Activated CD8-positive, alpha-beta memory T cell treated with anti-CD3 and anti-CD28 coated beads for 48 hours (primary cell): ENCODE measurements around the gene KLHDC7B.
"Not testable (repeated sequence)": the region's sequence is repeated elsewhere in the genome, so short reads cannot be mapped to it uniquely, and the experiment has no call there.

Experiments
- DNase-seq, 3 experiments: peaks; one replicate each; pipeline ENCODE4 v3.0.0-alpha.2; 2020; ENCODE audit warnings: low read depth in 2 of 3, low spot score in 2 of 3

Gene KLHDC7B

DNA sequence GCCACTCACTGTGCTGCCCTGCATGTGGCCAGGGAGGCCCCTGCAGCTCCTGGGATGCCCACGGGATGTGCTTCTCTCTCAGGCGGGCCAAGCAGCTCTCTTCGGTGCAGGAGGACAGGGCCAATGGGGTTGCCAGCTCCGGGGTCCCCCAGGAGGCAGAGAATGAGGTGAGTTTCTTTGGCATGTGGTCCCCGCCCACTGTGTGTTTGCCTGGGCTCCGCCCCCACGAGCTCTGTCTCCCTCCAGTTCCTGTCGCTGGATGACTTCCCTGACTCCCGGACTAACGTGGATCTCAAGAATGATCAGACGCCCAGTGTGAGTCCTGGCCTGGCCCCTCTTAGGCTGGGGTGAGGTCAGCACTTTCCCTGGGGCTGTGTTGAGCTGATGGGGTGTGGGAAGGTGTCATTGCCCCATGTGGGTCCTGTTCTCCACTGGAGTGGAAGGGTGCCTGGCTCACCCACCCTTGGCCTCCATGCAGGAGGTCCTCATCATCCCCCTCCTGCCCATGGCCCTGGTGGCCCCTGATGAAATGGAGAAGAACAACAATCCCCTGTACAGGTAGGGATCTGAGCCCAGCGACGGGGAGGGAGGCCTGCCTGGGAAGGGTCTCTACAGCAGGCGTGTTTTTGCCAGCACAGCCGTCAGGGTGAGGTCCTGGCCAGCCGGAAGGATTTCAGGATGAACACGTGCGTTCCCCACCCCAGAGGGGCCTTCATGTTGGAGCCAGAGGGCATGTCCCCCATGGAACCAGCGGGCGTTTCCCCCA is 28.0 kb upstream of the KLHDC7B start:
- no peak for DNase-seq

DNA sequence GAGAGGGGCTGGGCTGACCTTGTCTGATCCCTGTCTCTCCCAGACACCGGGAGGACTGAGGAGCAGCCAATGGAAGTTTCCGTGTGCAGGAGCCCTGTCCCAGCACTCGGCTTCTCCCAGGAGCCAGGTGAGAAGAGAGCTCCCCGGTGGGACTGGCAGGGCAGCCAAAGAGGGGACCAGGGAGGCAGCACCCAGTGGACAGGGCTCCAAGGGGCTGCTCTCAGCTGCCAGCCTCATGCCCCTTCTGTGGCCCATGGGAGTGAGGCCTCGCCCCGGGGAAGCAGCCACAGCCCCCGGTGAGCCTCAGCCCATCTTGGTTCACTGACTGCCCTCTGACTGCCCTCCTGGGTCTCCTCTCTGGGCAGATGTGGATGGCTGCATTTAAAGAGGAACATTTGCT is 27.1 kb upstream of the KLHDC7B start:
- no peak for DNase-seq

DNA sequence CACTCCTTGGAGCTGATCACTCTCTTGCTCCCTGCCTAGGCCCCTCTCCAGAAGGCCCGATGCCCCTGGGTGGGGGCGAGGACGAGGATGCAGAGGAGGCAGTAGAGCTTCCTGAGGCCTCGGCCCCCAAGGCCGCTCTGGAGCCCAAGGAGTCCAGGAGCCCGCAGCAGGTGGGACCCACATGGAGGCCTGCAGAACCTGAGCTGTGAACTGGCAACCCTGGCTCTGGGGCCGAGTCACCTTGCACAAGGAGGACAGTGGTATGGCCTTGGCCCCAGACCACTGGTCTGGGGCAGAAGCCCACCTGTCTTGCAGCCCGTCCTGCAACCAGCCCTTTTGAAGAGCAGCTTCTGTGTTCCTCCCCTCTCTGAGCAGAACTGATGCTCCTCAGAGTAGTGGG is 26.5 kb upstream of the KLHDC7B start:
- DNase-seq: no peak

DNA sequence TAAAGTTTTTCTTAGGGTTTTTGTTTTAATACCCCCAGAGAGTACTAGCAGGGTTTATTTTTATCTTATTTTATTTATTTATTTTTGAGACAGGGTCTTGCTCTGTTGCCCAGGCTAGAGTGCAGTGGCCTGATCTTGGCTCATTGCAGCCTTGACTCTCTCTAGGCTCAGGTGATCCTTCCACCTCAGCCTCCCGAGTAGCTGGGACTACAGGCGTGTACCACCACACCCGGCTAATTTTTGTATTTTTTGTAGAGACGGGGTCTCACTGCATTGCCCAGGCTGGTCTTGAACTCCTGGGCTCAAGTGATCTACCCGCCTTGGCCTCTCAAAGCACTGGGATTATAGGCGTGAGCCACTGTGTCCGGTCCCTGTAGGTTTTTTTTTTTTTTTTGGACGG is 25.5 kb upstream of the KLHDC7B start:
- not testable (repeated sequence) for DNase-seq

DNA sequence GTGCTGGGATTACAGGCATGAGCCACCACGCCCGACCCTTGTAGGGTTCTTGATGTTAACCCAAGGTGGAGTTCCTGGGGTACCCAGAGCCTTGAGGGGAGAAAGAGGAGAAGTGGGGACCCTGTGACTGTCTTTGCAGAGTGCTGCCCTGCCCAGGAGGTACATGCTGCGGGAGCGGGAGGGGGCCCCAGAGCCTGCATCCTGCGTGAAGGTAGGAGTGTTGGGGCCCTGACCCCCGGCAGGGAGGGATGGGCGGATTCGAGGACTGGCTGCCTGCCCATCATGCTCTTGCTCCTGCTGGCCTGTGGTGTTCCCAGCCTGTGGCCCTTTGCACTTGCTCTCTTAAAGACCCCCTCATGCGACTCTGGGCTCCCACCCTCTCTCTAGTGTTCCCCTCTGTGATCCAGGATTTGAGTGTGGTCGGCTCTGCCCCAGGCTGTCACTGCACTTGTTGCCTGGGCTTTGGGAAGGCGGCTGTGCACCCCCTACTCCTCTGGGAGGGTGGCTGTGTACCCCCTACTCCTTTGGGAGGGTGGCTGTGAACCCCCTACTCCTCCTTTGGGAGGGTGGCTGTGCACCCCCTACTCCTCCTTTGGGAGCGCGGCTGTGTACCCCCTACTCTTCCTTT is 24.8 kb upstream of the KLHDC7B start:
- DNase-seq: no peak

DNA sequence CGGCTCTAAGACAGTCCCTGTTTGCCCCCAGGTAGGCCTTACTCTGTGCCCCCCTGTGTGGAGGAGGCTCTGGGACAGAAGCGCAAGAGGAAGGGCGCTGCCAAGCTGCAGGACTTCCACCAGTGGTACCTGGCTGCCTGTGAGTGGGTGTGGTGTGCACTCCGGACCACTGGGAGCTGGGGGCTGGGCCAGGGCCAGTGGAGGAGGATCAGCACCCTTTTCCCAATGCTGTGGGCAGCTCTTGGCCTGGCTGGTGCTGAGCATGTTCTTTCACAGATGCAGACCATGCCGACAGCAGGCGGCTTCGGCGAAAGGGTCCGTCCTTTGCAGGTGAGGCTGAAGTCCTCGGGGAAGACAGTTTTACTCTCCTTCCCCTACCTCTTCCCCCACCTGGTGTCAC is 24.0 kb upstream of the KLHDC7B start:
- no peak for DNase-seq

DNA sequence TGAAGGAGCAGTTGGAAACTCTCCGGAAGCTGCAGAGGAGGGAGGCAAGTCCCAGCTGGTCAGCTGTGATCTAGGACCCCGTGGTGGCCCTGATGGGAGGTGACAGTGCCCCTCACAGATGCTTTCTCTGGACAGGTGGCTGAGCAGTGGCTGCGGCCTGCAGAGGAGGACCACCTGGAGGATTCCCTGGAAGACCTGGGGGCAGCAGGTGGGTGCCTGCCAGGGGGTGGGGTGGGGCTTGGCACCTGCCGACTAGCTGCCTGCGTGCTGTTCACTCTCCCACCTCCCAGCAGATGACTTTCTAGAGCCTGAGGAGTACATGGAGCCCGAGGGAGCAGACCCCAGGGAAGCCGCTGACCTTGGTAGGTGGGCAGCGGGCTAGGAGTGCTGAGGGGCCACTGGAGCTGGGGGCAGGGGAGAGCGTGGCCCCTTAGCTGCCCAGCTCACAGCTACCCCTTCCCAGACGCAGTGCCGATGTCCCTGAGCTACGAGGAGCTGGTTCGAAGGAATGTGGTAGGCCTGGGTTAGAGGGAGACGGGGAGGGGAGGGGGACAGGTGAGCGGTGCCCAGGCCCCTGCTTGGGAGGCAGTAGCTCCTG is 23.4 kb upstream of the KLHDC7B start:
- DNase-seq: no peak

DNA sequence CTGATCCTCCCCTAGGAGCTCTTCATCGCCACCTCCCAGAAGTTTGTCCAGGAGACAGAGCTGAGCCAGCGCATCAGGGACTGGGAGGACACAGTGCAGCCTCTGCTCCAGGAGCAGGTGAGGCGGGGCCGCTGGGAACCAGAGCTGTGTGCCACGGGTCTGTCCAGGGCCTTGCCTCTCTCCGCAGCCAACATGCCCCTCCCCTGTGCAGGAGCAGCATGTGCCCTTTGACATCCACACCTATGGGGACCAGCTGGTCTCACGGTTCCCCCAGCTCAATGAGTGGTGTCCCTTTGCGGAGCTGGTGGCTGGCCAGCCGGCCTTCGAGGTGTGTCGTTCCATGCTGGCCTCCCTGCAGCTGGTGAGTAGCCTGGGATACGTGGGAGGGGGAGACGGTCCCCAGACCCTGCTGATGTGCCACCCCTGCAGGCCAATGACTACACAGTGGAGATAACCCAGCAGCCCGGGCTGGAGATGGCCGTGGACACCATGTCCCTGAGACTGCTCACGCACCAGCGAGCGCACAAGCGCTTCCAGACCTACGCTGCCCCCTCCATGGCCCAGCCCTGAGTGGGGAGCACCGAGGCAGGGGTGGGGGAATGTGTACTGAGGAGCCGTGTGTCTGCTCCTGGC is 22.8 kb upstream of the KLHDC7B start:
- no peak for DNase-seq

DNA sequence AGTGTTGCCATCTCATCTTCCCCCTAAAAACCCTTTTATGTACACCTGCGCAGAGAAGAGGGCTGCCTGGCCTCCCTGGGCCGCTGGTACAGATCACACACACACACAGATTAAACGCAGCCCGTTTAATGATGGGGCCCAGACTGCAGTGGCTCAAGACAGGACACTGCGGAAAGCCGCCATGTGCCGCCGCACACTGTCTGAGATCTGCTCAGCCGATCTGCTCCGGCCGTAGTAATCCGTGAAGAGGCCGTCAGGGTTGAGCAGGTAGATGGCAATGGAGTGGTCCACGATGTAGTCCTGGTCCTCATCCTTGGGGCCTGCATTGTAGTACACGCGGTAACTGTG is 22.3 kb upstream of the KLHDC7B start:
- no peak for DNase-seq

DNA sequence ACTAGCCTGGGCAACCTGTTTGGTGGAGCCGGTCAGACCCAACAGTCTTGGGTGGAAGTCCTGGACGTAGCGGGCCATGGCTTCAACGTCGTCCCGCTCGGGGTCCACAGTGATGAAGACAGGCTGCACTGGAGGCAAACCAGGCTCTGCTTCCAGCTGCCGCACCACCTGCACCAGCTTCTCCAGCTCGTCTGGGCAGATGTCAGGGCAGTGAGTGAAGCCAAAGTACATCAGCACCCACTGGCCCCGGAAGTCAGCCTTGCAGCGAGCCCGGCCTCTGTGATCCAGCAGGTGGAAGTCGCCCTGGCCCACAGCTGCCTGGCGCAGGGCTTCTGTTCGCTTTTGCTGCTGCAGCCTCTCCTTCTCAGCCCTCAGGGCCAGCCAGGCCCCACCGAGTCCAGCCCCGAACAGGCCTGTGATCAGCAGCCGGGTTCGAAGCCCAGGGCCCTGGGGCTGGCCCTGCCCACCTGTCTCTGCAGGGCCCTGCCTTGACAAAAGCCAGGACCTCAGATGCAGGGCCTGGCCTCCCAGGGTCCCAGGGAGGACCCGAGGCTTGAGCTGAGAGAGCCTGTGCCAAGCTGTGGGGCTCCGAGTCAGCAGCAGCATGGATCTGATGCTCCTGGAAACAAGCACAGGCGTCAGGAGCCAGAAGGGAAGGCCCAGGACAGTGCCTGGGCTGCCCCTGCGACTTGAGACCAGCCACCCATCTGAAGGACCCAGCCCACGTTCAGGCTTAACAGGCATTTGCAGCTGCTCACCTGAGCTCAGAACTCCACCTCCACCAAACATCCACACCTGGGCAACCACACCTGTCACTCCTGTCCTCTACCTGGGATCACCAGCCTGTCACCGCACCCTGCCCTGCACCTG is 21.7 kb upstream of the KLHDC7B start:
- no peak for DNase-seq

DNA sequence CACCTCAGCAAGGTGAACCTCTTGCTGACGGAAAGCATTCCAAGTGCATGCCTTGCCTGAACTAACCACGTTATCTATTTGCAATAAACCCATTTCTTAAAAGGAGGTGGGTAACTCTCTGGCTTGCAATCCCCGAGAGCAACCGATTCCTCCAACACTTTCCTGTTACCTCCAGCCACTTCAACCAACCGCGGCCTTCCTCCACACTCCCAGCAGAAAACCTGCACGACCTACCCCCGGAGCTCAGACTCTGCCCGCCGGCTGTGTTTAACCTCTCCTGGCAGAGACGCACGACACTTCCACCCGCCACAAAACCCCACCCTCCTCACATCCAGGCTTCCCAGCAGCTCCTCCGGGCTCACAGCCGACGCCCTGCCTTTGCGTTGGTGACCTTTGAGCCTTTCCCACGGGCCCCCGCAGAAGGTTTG is 21.0 kb upstream of the KLHDC7B start:
- DNase-seq: no peak

DNA sequence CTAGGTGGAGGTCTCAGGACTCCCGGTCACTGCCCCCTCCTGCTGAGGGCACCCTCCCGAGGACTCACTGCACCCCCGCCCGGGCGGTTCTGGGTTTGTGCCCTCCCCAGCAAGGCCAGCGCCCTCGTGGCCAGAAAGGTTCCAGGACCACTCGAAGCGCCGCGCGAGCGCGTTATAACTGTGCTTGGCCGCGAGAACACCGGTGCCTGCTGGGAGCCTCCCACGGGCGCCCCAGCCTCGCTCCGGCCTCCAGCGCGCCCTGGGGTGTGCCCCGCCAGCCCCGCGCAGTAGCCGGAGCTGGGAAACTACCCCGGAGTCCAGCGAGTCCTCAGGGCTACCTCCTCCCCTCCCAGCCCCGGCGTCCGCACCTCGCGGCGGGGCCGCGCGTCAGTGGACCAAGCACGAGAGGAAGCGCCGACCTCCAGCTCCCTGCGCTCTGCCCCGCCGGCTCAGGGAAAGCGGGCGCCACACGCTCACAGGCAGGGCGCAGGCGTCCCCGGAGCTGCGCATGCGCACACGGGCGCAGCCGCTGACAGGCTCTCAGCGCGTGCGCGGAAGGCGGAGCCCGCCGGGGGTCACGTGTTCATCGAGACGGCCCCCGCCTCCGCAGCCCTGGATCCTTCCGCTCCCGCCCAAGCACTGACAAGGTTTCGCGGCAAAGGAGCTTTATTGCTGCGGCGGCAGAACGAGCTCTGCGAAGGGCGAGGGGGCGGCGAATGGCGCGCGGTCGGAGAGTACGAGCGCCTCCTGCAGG is 20.4 kb upstream of the KLHDC7B start, which contains the start of gene SCO2:
TSS of gene SCO2 (minus strand) at position 495 of the 754 bp plus-strand sequence. CDS start 1,187 bp downstream, outside the sequence.
- peak; percentile 95 to 98 (median 97) for DNase-seq

DNA sequence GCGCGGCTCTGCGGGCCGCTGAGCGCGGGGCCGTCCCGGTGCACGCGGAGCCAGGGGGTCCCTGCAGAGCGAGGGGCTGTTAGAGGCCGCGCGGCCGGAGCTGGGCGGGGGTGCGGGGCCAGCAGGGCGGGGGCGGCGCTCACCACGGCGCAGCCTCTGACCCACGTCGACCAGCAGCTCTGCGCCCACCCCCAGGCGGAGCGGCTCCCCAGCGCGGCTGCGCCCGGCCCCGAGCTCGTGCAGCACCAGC is 19.9 kb upstream of the KLHDC7B start:
- no peak for DNase-seq

DNA sequence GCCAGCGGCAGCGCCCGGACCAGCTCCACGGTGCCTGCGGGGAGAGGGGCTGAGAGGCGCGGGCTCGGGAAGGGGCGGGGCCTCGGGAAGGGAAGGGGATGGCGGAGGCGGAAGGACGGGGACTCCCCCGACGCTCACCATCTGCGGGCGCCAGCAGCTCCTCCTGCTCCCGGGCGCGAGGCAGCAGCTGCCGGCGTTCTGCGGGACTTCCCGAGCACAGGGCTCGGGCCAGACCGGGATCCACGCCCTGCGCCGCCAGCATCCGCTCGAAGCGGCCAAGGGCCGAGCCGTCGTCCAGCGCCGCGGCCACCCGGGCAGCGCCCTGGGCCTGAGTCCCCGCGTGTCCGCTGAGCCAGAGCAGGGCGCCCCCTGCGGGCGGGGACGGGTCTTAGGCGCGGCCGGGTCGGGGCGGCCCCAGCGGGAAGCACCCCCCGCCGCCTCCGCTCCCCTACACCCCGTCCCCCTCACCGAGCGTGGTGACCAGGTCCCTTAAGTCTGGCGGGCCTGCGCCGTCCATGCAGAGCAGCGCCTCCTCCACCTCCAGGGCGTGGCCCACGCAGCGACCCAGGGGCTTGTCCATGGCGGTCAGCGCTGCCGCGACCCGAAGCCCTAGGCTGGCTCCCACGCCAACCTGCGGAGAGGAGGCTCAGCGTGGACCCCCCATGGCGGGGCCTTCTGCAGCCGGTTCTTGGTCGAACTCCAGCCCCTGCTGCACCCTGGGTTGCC is 19.4 kb upstream of the KLHDC7B start:
- peak in 2 of 3 experiments; percentile 80 to 84 for DNase-seq

DNA sequence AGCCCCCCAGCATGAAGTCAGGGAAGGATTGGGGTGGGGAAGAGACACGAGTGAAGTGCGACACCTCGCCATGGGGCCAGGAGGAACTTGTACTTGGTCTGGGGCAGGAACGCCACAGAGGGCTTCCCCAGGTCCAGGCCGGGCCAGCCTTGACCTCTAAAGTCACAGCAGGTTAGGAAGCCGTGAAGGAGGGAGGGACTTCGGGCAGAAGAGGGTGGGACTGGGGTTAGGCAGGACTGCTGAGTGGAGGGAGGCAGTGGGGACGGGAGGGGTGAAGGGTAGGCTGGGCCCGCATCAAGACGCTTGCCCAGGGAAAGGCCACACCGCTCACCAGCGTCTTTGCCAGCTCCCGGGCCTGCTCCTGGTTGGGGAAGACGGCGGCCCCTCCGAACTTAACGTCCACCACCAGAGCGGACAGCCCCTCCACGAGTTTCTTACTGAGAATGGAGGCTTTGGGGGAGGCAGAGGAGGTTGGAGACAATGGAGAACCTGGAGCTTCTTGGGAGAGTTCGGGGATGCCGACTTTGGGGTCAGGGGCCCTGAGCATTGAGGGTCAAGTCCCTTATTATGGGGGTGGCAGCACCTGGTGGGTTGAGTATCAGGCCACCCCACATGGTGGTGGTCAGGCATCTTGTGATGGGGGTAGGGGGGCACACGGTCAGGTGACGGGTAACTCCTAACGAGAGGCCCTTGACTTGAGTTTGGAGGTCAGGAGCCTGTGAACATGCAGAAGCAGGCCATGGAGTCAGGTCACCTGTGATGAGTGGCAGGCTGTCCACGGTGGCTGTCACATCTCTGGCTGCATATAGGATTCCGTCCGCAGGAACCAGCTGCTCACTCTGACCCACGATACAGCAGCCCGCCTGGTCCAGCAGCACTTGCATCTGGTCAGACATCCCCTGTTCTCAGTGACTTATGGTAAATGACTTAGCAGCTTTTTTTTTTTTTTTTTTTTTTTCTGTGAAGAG is 18.6 kb upstream of the KLHDC7B start:
- no peak for DNase-seq

DNA sequence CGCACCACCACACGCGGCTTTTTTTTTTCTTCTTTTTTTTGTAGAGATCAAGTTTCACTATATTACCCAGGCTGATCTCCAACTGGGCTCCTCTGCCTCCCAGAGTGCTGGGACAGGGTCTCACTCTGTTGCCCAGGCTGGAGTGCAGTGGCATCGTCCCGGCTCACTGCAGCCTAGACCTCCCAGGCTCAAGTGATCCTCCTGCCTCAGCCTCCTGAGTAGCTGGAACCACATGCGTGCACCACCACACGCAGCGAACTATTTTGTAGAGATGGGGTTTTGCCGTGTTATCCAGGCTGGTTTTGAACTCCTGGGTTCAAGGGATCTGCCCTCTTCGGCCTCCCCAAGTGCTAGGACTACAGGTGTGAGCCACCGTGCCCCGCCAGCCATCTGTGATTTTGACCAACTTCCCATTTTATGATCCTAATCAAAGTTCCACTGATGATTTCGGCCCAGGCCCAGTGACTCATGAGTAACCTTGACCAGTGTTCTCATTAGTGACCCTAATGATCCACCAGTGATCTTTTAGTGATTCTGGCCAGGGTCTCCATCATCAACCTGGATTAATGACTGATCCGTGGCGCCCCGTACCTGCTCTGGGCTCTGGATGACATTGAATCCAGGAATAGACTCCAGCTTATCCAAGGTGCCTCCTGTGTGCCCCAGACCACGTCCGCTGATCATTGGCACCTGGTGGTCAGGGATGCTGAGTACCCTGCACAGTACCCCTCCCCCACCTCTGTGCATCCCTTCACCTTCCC is 17.6 kb upstream of the KLHDC7B start:
- no peak for DNase-seq

DNA sequence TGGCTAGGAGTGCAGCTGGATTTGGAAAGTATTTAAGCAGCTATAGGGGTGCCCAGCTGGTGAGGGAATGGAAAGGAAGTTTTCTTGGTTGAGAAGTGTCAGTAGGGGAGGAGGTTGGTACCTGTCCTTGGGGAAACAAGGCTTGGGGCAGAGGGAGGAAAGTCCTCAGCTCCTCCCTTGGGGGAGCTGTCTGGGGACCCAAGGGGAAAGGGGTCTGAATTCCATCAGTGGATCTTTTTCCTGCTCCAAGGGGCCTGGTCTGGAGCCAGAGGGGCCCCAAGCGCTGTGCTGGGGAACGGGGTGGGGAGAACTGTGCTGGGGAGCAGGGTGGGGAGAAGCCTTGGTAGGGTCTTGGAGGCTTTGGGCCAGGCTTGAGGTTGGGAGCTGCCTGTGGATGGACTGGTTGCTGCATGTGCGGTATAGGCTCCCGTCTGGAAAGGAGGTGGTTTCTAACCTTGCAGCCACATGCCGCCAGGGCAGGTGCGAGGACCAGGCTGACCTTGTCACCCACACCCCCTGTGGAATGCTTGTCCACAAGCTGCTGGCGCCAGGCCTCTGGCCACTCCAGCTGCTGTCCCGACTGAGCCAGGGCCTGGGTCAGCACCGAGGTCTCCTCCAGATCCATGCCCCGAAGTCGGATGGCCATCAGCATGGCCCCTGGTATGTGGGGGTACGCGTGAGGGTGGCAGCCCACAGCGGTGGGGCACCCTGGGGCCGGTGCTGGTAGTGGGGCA is 16.9 kb upstream of the KLHDC7B start:
- no peak for DNase-seq
